IMR-90 (cell line): ENCODE results near the gene IL12RB1. TPM values are rescaled to one million over a fixed set of nuclear protein-coding genes. Genes with fewer than 3 reads are reported as not detected.
A peak's percentile ranks its signal among the peaks of the same experiment; 100 is the strongest.

Source experiments
- ATAC-seq: fragments of 200-7000 bp; cut with Tn5 transposase; 2 replicates; pipeline ENCODE4 v1.9.1; 2020; ENCODE audit warnings: low read depth, mild to moderate bottlenecking, moderate library complexity
- BruUV-seq: library from RNA; stranded (reverse); fragments of 400-500 nt; replicated peaks from 2 replicates; lab custom pipeline; 2021; lab: Mats Ljungman, UMichigan
- CTCF ChIA-PET: fragments of 300-600 bp; formaldehyde crosslinking; extraction: SDS; loops from one replicate; lab custom pipeline; 2021; ENCODE audit warnings: antibody characterized with exemption; lab: Yijun Ruan, JAX
- POLR2A ChIA-PET: fragments of 300-600 bp; sonication (Branson Sonifier 250); formaldehyde crosslinking; loops from one replicate; lab custom pipeline; 2022; ENCODE audit warnings: antibody characterized with exemption; ENCODE audit not compliant: unreplicated experiment; lab: Charles Lee
- DNase-seq: peaks from one replicate; pipeline ENCODE4 v3.0.0; 2013
- H2AFZ ChIP-seq: replicated peaks from 2 replicates; pipeline ENCODE3; 2013; ENCODE audit warnings: low read length, mild to moderate bottlenecking; ENCODE audit not compliant: poor library complexity
- H2AK5ac ChIP-seq: 2 replicates; pipeline ENCODE4 v1.6.1; 2013; ENCODE audit warnings: low read depth, low read length, inconsistent platforms
- H2AK9ac ChIP-seq: replicated peaks from 2 replicates; pipeline ENCODE3; 2013; ENCODE audit warnings: mild to moderate bottlenecking, low read depth, low read length, moderate library complexity; ENCODE audit not compliant: poor library complexity
- H2BK120ac ChIP-seq: 2 replicates; pipeline ENCODE4 v1.6.1; 2013; ENCODE audit warnings: low read depth, low read length, inconsistent platforms
- H2BK15ac ChIP-seq: 3 replicates; pipeline ENCODE4 v1.6.1; 2013; ENCODE audit warnings: low read depth, low read length, inconsistent platforms
- H2BK20ac ChIP-seq: 2 replicates; pipeline ENCODE4 v1.6.1; 2013; ENCODE audit warnings: low read depth, mild to moderate bottlenecking, inconsistent platforms, low read length, moderate library complexity
- H2BK5ac ChIP-seq: 2 replicates; pipeline ENCODE4 v1.6.1; 2013; ENCODE audit warnings: mild to moderate bottlenecking, low read depth, low read length, inconsistent platforms; ENCODE audit not compliant: poor library complexity, severe bottlenecking
- H3K14ac ChIP-seq: replicated peaks from 2 replicates; pipeline ENCODE4 v1.6.1; 2013; ENCODE audit warnings: low read depth, low read length, inconsistent platforms
- H3K18ac ChIP-seq: 2 replicates; pipeline ENCODE4 v1.6.1; 2013; ENCODE audit warnings: low read depth, low read length, control low read depth
- H3K23ac ChIP-seq: 2 replicates; pipeline ENCODE4 v1.6.1; 2013; ENCODE audit warnings: low read depth, low read length, inconsistent platforms
- H3K27ac ChIP-seq: 2 replicates; pipeline ENCODE4 v1.5.1; 2013; ENCODE audit warnings: mild to moderate bottlenecking, control low read depth, low read length; ENCODE audit not compliant: insufficient read depth
- H3K27me3 ChIP-seq: 2 replicates; pipeline ENCODE4 v1.6.1; 2013; ENCODE audit warnings: low read length; ENCODE audit not compliant: control insufficient read depth, insufficient read depth
- H3K36me3 ChIP-seq: 2 replicates; pipeline ENCODE4 v1.6.1; 2013; ENCODE audit warnings: low read length, mixed read lengths; ENCODE audit not compliant: control insufficient read depth, insufficient read depth
- H3K4ac ChIP-seq: 2 replicates; pipeline ENCODE4 v1.6.1; 2013; ENCODE audit warnings: low read depth, low read length, inconsistent platforms
- H3K4me1 ChIP-seq: 2 replicates; pipeline ENCODE4 v1.6.1; 2013; ENCODE audit warnings: low read length, mixed read lengths; ENCODE audit not compliant: control insufficient read depth, insufficient read depth
- H3K4me2 ChIP-seq: 2 replicates; pipeline ENCODE4 v1.6.1; 2013; ENCODE audit warnings: low read depth, mild to moderate bottlenecking, control low read depth, low read length, moderate library complexity
- H3K4me3 ChIP-seq: 2 replicates; pipeline ENCODE4 v1.5.1; 2013; ENCODE audit warnings: low read depth, mild to moderate bottlenecking, control low read depth, low read length, moderate library complexity; ENCODE audit not compliant: insufficient read depth
- H3K56ac ChIP-seq: 2 replicates; pipeline ENCODE4 v1.6.1; 2013; ENCODE audit warnings: low read length, inconsistent platforms; ENCODE audit not compliant: insufficient read depth; ENCODE audit errors: extremely low read depth
- H3K79me1 ChIP-seq, 2 experiments: 2 replicates each; pipeline ENCODE4 v1.6.1; 2013; ENCODE audit warnings: low read length in 2 of 2, inconsistent platforms in 1 of 2, low read depth in 1 of 2
- H3K9ac ChIP-seq: 2 replicates; pipeline ENCODE4 v1.6.1; 2013; ENCODE audit warnings: low read depth, low read length, control low read depth
- H3K9me1 ChIP-seq: 2 replicates; pipeline ENCODE4 v1.6.1; 2013; ENCODE audit warnings: low read length, inconsistent platforms; ENCODE audit not compliant: insufficient read depth
- H3K9me3 ChIP-seq: 2 replicates; pipeline ENCODE4 v1.6.1; 2013; ENCODE audit warnings: low read length; ENCODE audit not compliant: control insufficient read depth, insufficient read depth
- H4K20me1 ChIP-seq: 2 replicates; pipeline ENCODE4 v1.6.1; 2013; ENCODE audit warnings: low read length, inconsistent platforms; ENCODE audit not compliant: insufficient read depth
- H4K5ac ChIP-seq: 2 replicates; pipeline ENCODE4 v1.6.1; 2013; ENCODE audit warnings: mild to moderate bottlenecking, low read depth, low read length, control low read depth
- H4K8ac ChIP-seq, 2 experiments: 2 replicates each; pipeline ENCODE4 v1.6.1; 2013; ENCODE audit warnings: low read depth in 2 of 2, low read length in 2 of 2, control low read depth in 1 of 2, inconsistent platforms in 1 of 2
- H4K91ac ChIP-seq: 2 replicates; pipeline ENCODE4 v1.6.1; 2013; ENCODE audit warnings: low read depth, low read length, inconsistent platforms; ENCODE audit not compliant: insufficient read depth
- BHLHE40 ChIP-seq: fragments of 150-350 bp; IDR thresholded peaks from 2 replicates; pipeline ENCODE4 v1.6.1; 2016; ENCODE audit warnings: mild to moderate bottlenecking, low read depth, low read length
- CEBPB ChIP-seq: IDR thresholded peaks from 2 replicates; pipeline ENCODE4 v1.6.1; 2012; ENCODE audit warnings: low read depth, low read length, improper control_type of control experiment
- CHD1 ChIP-seq: IDR thresholded peaks from 2 replicates; pipeline ENCODE4 v1.6.1; 2012; ENCODE audit warnings: low read depth, low read length, improper control_type of control experiment
- FOS ChIP-seq: fragments of 150-350 bp; IDR thresholded peaks from 2 replicates; pipeline ENCODE4 v1.6.1; 2016; ENCODE audit warnings: low read depth, low read length
- MAFK ChIP-seq: IDR thresholded peaks from 2 replicates; pipeline ENCODE4 v1.6.1; 2012; ENCODE audit warnings: low read depth, low read length, improper control_type of control experiment
- MAZ ChIP-seq: IDR thresholded peaks from 2 replicates; pipeline ENCODE4 v1.6.1; 2012; ENCODE audit warnings: low read depth, mild to moderate bottlenecking, low read length, improper control_type of control experiment, moderate library complexity, borderline replicate concordance
- MXI1 ChIP-seq: IDR thresholded peaks from 2 replicates; pipeline ENCODE4 v1.6.1; 2012; ENCODE audit warnings: low read depth, mild to moderate bottlenecking, low read length, moderate library complexity, borderline replicate concordance
- NFE2L2 ChIP-seq: fragments of 150-350 bp; IDR thresholded peaks from 2 replicates; pipeline ENCODE4 v1.6.1; 2016; ENCODE audit warnings: low read depth, mild to moderate bottlenecking, low read length
- POLR2A ChIP-seq: IDR thresholded peaks from 2 replicates; pipeline ENCODE4 v1.6.1; 2012; ENCODE audit warnings: mild to moderate bottlenecking, low read depth, low read length
- RAD21 ChIP-seq: IDR thresholded peaks from 2 replicates; pipeline ENCODE4 v1.6.1; 2012; ENCODE audit warnings: low read length, improper control_type of control experiment
- RCOR1 ChIP-seq: IDR thresholded peaks from 2 replicates; pipeline ENCODE4 v1.6.1; 2012; ENCODE audit warnings: mild to moderate bottlenecking, low read length, improper control_type of control experiment; ENCODE audit not compliant: insufficient replicate concordance
- RFX5 ChIP-seq: IDR thresholded peaks from 2 replicates; pipeline ENCODE4 v1.8.0; 2012; ENCODE audit warnings: low read depth, mild to moderate bottlenecking, low read length, moderate library complexity
- SMC3 ChIP-seq: fragments of 150-350 bp; IDR thresholded peaks from 2 replicates; pipeline ENCODE4 v1.6.1; 2016; ENCODE audit warnings: low read depth, mild to moderate bottlenecking, antibody characterized with exemption, low read length, moderate library complexity
- WGBS, 2 experiments: methylation state at CpG; one replicate each; pipeline versions ENCODE4 v1.1.5 to v1.1.7; 2013; ENCODE audit warnings: missing lambda C conversion rate in 2 of 2; ENCODE audit not compliant: insufficient read length in 1 of 2; ENCODE audit errors: extremely low coverage in 2 of 2; 5-methylcytosine and 5-hydroxymethylcytosine counted together
- dilution Hi-C: fragments of 300-500 bp; cut with HindIII; formaldehyde crosslinking; loops from one replicate; pipeline ENCODE4 v1.14.3; 2018; ENCODE audit warnings: low sequenced_read_pairs; ENCODE audit not compliant: unreplicated experiment
- in situ Hi-C: fragments of 300-500 bp; cut with MboI; formaldehyde crosslinking; loops from 3 replicates; pipeline ENCODE4 v1.14.3; 2019; ENCODE audit warnings: low sequenced_read_pairs, inconsistent platforms, mixed read lengths
- intact Hi-C: fragments of 100-400 bp; cut with micrococcal nuclease; formaldehyde crosslinking; loops from 2 replicates; pipeline ENCODE4 v1.10.0; 2022
- polyA plus RNA-seq, 3 experiments: library from polyadenylated mRNA; depleted of rRNA; stranded (reverse); fragments of >200 nt; gene quantifications; 2 replicates each; pipeline ENCODE4 v1.2.3, GENCODE V29; 2012; ENCODE audit warnings: low replicate concordance in 1 of 3
- total RNA-seq: library from RNA; depleted of rRNA; stranded (reverse); fragments of >200 nt; gene quantifications from 2 replicates; pipeline ENCODE4 v1.2.3, GENCODE V29; 2012
- TF ChIP-seq, protein P1 (sequence below): fragments of 150-350 bp; IDR thresholded peaks from 2 replicates; pipeline ENCODE4 v1.6.1; 2016; ENCODE audit warnings: low read depth, mild to moderate bottlenecking, low read length, moderate library complexity, borderline replicate concordance
- TF ChIP-seq, protein P2 (sequence below): conservative IDR thresholded peaks from 2 replicates; pipeline ENCODE4 v1.5.1; 2012; ENCODE audit warnings: mild to moderate bottlenecking, low read depth, low read length, improper control_type of control experiment
- TF ChIP-seq, protein P3 (sequence below): fragments of 150-350 bp; IDR thresholded peaks from 2 replicates; pipeline ENCODE4 v1.6.1; 2017; ENCODE audit warnings: mild to moderate bottlenecking, antibody characterized with exemption, low read length, low read depth

IL12RB1 gene
- total and polyA plus RNA-seq, 2 of the 4 experiments (the other 2 are of a cell fraction) = not detected

DNA sequence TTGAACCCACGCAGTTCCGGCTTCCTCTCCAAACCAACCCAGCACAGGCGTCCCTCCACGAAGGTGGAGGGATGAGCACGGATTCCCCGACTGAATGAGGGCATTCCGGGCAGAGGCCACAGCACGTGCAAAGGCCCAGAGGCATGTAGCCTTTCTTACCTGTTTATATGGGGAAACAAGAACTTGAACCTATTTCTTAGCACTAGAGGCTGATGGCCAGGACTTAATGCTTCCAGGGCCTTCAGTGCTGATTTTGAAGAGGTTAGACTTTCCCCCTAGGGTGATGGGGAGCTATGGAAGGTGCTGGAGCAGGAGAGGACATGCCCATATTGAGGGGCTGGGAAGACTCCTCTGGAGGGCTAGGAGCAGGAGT is 12.9 kb upstream of the IL12RB1 start:
- dilution Hi-C loops = no loop called here
- Histone ChIP-seq H3K36me3 (no peaks in the 10 kb centered on the region), H3K79me1 (no peaks in the 10 kb centered on the region), H3K4ac (no peak overlapping the region), H3K9me3 (no peaks in the 10 kb centered on the region), H3K23ac (no peak overlapping the region), H2BK15ac (no peak overlapping the region), H4K91ac (no peak overlapping the region), H4K20me1 (no peaks in the 10 kb centered on the region), H2BK5ac (no peak overlapping the region), H3K4me1 (peaks cover 10% of the 10 kb centered on the region), H3K4me3 (no peak overlapping the region), H3K27me3 (peaks cover 17% of the 10 kb centered on the region), H3K56ac (no peak overlapping the region), H3K18ac (no peak overlapping the region), H4K8ac (no peak overlapping the region), H4K5ac (no peak overlapping the region), H2AK9ac (peak overlapping the region; percentile 39), H3K14ac (no peak overlapping the region), H3K9ac (no peak overlapping the region), H2AFZ (no peak overlapping the region), H2BK20ac (no peak overlapping the region), H2AK5ac (no peak overlapping the region), H3K27ac (no peak overlapping the region), H2BK120ac (no peak overlapping the region), H3K9me1 (0 out of 2 replicates have a peak, but pooled peaks cover 3% of the 10 kb centered on the region), H3K4me2 (no peak overlapping the region)
- CTCF ChIA-PET = interaction anchor here (0.6 kb wide), 1 partner anchor 12 kb away, joined by 4 read pairs; no protein-coding TSS in a partner anchor
- ATAC-seq (no peak), DNase-seq (no peak)
- no TSS peak for BruUV-seq
- TF ChIP-seq RFX5 (no peak), POLR2A (no peak), MAFK (no peak), MAZ (no peak), NFE2L2 (no peak), BHLHE40 (no peak), FOS (no peak), CHD1 (no peak), SMC3 (no peak), MXI1 (no peak), CEBPB (no peak), RCOR1 (no peak), RAD21 (no peak)
- TF ChIP-seq, protein P1, sequence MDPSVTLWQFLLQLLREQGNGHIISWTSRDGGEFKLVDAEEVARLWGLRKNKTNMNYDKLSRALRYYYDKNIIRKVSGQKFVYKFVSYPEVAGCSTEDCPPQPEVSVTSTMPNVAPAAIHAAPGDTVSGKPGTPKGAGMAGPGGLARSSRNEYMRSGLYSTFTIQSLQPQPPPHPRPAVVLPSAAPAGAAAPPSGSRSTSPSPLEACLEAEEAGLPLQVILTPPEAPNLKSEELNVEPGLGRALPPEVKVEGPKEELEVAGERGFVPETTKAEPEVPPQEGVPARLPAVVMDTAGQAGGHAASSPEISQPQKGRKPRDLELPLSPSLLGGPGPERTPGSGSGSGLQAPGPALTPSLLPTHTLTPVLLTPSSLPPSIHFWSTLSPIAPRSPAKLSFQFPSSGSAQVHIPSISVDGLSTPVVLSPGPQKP = no peak
- TF ChIP-seq, protein P2, sequence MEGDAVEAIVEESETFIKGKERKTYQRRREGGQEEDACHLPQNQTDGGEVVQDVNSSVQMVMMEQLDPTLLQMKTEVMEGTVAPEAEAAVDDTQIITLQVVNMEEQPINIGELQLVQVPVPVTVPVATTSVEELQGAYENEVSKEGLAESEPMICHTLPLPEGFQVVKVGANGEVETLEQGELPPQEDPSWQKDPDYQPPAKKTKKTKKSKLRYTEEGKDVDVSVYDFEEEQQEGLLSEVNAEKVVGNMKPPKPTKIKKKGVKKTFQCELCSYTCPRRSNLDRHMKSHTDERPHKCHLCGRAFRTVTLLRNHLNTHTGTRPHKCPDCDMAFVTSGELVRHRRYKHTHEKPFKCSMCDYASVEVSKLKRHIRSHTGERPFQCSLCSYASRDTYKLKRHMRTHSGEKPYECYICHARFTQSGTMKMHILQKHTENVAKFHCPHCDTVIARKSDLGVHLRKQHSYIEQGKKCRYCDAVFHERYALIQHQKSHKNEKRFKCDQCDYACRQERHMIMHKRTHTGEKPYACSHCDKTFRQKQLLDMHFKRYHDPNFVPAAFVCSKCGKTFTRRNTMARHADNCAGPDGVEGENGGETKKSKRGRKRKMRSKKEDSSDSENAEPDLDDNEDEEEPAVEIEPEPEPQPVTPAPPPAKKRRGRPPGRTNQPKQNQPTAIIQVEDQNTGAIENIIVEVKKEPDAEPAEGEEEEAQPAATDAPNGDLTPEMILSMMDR = no peak
- TF ChIP-seq, protein P3, sequence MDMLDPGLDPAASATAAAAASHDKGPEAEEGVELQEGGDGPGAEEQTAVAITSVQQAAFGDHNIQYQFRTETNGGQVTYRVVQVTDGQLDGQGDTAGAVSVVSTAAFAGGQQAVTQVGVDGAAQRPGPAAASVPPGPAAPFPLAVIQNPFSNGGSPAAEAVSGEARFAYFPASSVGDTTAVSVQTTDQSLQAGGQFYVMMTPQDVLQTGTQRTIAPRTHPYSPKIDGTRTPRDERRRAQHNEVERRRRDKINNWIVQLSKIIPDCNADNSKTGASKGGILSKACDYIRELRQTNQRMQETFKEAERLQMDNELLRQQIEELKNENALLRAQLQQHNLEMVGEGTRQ = no peak
- intact Hi-C loops = no loop called here
- no CpG with 5 or more reads among the region's 8 CpGs for WGBS, 2 experiments
- in situ Hi-C loops = no loop called here
- POLR2A ChIA-PET = no interaction called here
